ENCODE measurements around the gene TMEM165.
"Not testable (repeated sequence)": the region's sequence is repeated elsewhere in the genome, so short reads cannot be mapped to it uniquely, and the experiment has no call there.

Gene TMEM165

DNA sequence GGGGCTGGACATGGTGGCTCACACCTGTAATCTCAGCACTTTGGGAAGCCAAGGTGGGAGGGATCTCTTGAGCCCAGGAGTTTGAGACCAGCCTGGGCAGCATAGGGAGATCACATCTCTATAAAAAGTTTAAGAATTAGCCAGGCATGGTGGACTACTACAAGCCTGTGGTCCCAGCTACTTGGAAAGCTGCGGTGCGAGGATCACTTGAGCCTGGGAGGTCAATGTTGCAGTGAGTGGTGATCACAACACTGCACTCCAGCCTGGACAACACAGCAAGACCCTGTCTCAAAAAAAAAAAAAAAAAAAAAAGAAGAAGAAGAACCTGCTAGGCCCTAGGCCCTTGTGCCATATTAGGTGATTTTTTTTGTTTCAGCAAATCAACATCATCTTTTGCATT, 37.5 kb upstream of the TMEM165 start:
- no peaks in the 10 kb centered on the region for H3K27me3 Mint-ChIP-seq
- peaks cover 39% of the 10 kb centered on the region for H3K4me1 Mint-ChIP-seq (ENCODE audit: low read depth)
- H3K36me3 Mint-ChIP-seq (ENCODE audit: low read depth): peaks cover 21% of the 10 kb centered on the region
- H3K9me3 Mint-ChIP-seq: peaks cover 12% of the 10 kb centered on the region
- no peak overlapping the region for H3K4me3 Mint-ChIP-seq
- peak overlapping the region; percentile 59 for H3K27ac Mint-ChIP-seq
- intact Hi-C loops (cut with micrococcal nuclease): loop anchor here (10.0 kb wide), 1 partner anchor 387 kb away; no protein-coding TSS in a partner anchor

DNA sequence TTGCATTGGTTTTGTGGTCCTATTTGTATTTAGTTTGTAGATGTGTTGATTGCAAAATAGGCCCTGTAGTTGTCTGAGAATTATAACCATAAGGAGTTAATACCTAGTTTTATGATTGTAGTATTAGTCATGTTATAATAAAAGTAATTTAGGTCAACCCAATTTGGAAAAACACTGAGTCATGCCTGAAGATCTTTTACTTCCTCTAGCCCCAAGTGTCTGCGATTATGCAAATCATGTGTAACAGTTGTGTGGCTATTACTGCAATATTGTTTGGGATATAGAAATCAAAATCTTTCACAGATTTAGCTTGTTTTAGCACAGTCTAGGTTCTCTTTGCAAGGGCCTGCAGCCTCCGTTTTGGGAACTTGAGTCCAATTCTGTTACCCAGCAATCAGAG, 37.1 kb upstream of the TMEM165 start:
- no peaks in the 10 kb centered on the region for H3K27me3 Mint-ChIP-seq
- H3K27ac Mint-ChIP-seq: peak overlapping the region; percentile 59
- intact Hi-C loops (cut with micrococcal nuclease): loop anchor here (10.0 kb wide), 1 partner anchor 386 kb away; no protein-coding TSS in a partner anchor
- H3K9me3 Mint-ChIP-seq: peaks cover 8% of the 10 kb centered on the region
- H3K36me3 Mint-ChIP-seq (ENCODE audit: low read depth): peaks cover 21% of the 10 kb centered on the region
- H3K4me3 Mint-ChIP-seq: no peak overlapping the region
- peaks cover 39% of the 10 kb centered on the region for H3K4me1 Mint-ChIP-seq (ENCODE audit: low read depth)

DNA sequence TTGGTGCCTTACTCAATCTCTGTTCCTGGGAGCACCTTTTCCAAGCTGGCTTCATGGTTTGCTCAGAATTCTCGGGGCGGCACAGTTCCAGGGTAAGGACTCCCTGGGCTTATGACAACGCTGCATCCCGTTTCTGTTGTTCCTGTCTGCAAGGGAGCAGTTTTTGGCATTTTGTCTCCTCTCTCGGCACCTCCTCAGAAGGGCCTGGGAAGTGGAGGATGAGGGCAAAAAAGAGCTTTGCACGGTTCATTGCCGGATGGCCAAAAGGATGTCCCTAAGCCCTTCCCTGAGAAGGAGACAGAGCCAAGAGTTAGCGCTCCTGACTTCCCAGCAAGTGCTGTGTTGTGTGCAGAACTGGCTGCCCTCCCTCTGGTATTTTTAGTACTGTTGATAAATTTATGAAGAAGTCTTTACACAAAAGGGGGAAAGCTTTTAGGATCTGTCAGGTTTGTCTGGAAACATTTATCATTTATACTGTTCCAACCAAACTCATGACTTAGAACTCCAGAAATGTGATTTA, 36.3 kb upstream of the TMEM165 start:
- Mint-ChIP-seq H3K4me1 (ENCODE audit: low read depth) (peaks cover 36% of the 10 kb centered on the region), H3K36me3 (ENCODE audit: low read depth) (peaks cover 24% of the 10 kb centered on the region), H3K27me3 (no peaks in the 10 kb centered on the region), H3K4me3 (no peak overlapping the region), H3K9me3 (peaks cover 4% of the 10 kb centered on the region), H3K27ac (peak overlapping the region; percentile 27)
- intact Hi-C loops (cut with micrococcal nuclease): loop anchor here (10.0 kb wide), 1 partner anchor 385 kb away; no protein-coding TSS in a partner anchor

DNA sequence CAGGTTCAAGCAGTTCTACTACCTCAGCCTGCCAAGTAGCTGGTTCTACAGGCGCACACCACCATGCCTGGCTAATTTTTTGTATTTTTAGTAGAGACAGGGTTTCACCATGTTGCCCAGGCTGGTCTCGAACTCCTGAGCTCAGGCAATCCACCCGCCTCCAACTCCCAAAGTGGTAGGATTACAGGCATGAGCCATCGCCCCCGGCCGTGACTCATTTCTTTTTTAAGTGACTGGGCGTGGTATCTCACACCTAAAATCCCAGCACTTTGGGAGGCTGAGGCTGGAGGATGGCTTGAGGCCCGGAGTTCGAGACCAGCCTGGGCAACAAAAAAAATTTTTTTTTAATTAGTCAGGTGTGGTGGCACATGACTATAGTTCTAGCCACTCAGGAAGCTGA, 32.8 kb upstream of the TMEM165 start:
- H3K27ac Mint-ChIP-seq; H3K4me3 Mint-ChIP-seq; H3K9me3 Mint-ChIP-seq; H3K27me3 Mint-ChIP-seq; intact Hi-C loops (cut with micrococcal nuclease): not testable (repeated sequence)
- Mint-ChIP-seq H3K36me3 (ENCODE audit: low read depth) (peaks cover 33% of the 10 kb centered on the region), H3K4me1 (ENCODE audit: low read depth) (peaks cover 18% of the 10 kb centered on the region)

DNA sequence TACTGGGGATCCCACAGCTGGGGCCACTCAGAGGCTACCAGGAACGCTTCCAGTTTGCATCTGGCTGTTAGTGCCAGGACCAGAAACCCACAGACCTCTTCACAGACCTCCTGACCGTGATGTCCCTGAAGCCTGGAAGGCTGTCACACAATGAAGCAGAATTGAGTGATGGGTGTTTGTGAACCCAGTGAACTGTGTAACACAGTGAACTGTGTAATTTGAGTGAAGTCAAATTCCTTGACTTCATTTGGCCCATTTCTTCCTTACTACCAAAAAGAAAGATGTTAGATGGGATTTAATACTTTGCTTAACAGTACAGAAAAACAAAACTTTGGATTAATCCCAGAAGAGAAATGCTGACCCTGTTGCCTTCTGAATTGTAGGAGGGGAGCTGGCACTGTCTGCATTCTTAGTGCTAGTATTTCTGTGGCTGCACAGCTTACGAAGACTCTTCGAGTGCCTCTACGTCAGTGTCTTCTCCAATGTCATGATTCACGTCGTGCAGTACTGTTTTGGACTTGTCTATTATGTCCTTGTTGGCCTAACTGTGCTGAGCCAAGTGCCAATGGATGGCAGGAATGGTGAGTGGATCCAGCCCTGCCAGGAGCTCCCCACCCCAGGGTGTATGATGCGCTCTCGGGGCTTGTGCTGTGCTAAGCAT, 31.9 kb upstream of the TMEM165 start:
- Mint-ChIP-seq H3K27ac (no peak overlapping the region), H3K4me1 (ENCODE audit: low read depth) (peaks cover 12% of the 10 kb centered on the region), H3K27me3 (no peaks in the 10 kb centered on the region), H3K36me3 (ENCODE audit: low read depth) (peaks cover 40% of the 10 kb centered on the region), H3K4me3 (no peak overlapping the region), H3K9me3 (no peaks in the 10 kb centered on the region)
- intact Hi-C loops (cut with micrococcal nuclease): no loop called here

DNA sequence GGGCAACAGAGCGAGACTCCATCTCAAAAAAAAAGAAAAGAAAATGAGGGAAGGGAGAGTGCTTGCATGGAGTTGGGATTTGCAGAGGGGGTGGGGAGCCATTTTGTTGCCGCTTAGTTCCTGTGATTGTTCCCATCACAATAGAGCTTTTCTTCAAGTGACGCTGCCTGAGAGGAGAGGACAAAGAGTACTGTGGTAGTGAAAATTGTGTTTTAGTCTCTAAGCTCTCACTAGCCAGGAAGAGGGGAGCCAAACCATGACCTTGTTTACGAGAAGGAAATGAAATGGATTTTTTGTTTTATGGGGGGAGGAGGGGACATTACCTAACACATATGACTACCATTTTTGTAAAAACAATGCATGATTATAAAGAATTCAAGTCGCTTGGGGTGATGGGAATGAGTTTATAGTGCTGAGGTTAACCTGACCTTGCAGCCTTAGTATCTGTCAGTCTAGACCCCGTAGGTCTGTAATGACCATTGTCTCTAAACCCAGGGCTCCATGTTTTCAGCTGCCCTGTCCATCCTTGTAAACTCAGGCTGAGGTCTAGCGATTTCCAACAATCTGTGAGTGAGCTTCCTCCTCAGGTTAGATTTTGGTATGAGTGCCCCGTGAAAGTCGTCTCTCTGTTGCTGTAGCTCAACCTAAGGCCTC, 30.9 kb upstream of the TMEM165 start:
- intact Hi-C loops (cut with micrococcal nuclease): no loop called here
- H3K9me3 Mint-ChIP-seq: no peaks in the 10 kb centered on the region
- no peak overlapping the region for H3K27ac Mint-ChIP-seq
- H3K27me3 Mint-ChIP-seq: no peaks in the 10 kb centered on the region
- peaks cover 5% of the 10 kb centered on the region for H3K4me1 Mint-ChIP-seq (ENCODE audit: low read depth)
- H3K4me3 Mint-ChIP-seq: no peak overlapping the region
- H3K36me3 Mint-ChIP-seq (ENCODE audit: low read depth): peaks cover 49% of the 10 kb centered on the region

DNA sequence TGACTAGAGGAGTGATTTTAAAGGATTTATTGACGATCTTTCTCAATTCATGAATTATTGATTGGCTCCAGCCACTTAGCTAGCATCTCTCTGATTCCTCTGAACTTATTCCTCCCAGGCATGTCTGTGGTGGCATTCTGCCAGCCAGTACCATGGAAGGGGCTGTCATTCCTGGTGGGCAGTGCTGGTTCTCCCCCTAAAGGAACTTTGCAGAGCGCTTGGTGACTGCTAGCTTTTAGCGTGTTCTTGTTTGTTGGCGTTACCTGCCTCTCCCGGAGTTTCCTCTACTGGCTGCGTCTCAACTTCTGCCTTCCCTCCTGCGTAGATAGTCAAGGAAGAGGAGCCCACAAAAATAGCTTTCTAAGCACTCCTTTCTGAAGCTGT, 30.4 kb upstream of the TMEM165 start:
- Mint-ChIP-seq H3K27ac (no peak overlapping the region), H3K9me3 (no peaks in the 10 kb centered on the region), H3K36me3 (ENCODE audit: low read depth) (peaks cover 54% of the 10 kb centered on the region), H3K4me1 (ENCODE audit: low read depth) (peaks cover 5% of the 10 kb centered on the region), H3K4me3 (no peak overlapping the region), H3K27me3 (no peaks in the 10 kb centered on the region)
- intact Hi-C loops (cut with micrococcal nuclease): no loop called here

DNA sequence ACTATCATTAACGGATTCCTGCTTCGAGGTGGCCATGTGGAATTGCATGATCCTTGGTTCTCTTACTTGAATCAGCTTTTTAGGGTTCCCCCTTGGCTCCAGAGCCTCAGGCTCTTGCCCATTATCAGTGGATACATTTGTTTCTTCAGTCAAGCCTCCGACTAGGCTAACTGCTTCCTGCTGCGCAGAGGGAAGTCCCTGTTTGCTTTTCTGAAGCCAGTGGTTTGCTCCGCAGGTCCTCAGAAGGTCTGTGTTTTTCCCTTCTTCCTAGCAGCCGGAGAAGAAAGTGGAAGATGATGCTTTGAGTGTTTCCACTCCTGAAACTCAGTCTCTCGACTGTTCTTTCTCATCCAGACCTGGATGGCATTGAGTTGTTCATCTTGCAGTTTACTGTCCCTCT, 29.1 kb upstream of the TMEM165 start:
- Mint-ChIP-seq H3K27me3 (no peaks in the 10 kb centered on the region), H3K4me1 (ENCODE audit: low read depth) (peaks cover 4% of the 10 kb centered on the region), H3K36me3 (ENCODE audit: low read depth) (peaks cover 56% of the 10 kb centered on the region), H3K4me3 (no peak overlapping the region), H3K27ac (no peak overlapping the region), H3K9me3 (no peaks in the 10 kb centered on the region)
- intact Hi-C loops (cut with micrococcal nuclease): no loop called here

DNA sequence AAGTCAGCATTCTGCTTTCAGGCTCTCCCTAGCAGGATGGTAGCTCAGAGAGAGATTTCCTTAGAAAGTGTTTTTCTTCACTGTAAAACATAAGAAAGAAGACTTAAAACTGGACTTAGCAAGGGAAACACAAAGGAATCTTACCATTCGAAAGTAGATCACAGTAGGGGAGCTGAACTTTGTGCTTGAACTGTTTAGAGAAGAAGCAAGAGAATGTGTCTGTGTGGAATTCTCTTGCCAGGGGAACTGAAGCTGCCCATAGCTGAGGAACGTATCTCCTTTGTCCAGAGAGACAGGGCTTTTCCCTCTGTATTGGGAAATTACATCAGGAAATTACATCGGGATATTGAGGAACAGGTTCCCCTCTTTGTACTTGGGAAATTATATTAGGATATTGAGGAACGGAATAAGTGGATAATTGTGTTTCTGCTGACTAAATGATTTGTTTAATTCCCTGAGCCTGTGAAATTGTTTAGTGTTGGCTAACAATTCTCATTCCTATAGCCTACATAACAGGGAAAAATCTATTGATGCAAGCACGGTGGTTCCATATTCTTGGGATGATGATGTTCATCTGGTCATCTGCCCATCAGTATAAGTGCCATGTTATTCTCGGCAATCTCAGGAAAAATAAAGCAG, 28.6 kb upstream of the TMEM165 start:
- intact Hi-C loops (cut with micrococcal nuclease): no loop called here
- Mint-ChIP-seq H3K9me3 (no peaks in the 10 kb centered on the region), H3K27ac (no peak overlapping the region), H3K4me3 (no peak overlapping the region), H3K36me3 (ENCODE audit: low read depth) (peaks cover 56% of the 10 kb centered on the region), H3K27me3 (no peaks in the 10 kb centered on the region), H3K4me1 (ENCODE audit: low read depth) (no peaks in the 10 kb centered on the region)

DNA sequence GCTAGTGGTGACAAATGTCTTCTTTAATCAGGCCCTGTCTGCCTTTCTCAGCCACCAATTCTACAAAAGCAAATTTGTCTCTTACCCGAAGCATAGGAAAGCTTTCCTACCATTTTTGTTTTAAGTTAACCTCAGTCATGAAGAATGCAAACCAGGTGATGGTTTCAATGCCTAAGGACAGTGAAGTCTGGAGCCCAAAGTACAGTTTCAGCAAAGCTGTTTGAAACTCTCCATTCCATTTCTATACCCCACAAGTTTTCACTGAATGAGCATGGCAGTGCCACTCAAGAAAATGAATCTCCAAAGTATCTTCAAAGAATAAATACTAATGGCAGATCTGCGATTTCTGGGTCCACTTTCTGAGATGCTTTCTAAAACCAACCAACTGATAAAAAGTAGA, 25.8 kb upstream of the TMEM165 start:
- peaks cover 43% of the 10 kb centered on the region for H3K36me3 Mint-ChIP-seq (ENCODE audit: low read depth)
- no peak overlapping the region for H3K27ac Mint-ChIP-seq
- intact Hi-C loops (cut with micrococcal nuclease): no loop called here
- H3K9me3 Mint-ChIP-seq: no peaks in the 10 kb centered on the region
- no peaks in the 10 kb centered on the region for H3K27me3 Mint-ChIP-seq
- H3K4me1 Mint-ChIP-seq (ENCODE audit: low read depth): no peaks in the 10 kb centered on the region
- no peak overlapping the region for H3K4me3 Mint-ChIP-seq

DNA sequence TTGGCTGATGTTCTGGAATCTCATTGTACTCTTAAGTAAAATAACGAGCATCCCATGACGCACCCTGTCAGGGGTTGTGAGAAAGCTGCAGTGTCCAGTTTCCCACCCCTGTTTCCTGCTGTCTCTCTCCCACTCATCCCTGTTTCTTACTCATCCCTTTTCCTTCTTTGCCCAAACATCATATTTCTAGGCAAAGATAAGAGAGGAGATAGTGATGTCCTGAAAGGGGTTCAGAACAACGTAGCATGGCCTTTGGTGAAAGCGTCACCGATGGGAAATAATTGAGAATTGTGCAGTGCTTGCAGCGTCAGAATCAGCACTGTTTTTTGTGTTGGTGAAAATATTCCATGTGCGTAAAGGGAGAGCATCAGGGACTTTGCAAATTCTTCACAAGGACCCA, 23.5 kb upstream of the TMEM165 start:
- H3K9me3 Mint-ChIP-seq: no peaks in the 10 kb centered on the region
- no peaks in the 10 kb centered on the region for H3K27me3 Mint-ChIP-seq
- H3K27ac Mint-ChIP-seq: no peak overlapping the region
- no peak overlapping the region for H3K4me3 Mint-ChIP-seq
- no peaks in the 10 kb centered on the region for H3K4me1 Mint-ChIP-seq (ENCODE audit: low read depth)
- peaks cover 35% of the 10 kb centered on the region for H3K36me3 Mint-ChIP-seq (ENCODE audit: low read depth)
- intact Hi-C loops (cut with micrococcal nuclease): no loop called here

DNA sequence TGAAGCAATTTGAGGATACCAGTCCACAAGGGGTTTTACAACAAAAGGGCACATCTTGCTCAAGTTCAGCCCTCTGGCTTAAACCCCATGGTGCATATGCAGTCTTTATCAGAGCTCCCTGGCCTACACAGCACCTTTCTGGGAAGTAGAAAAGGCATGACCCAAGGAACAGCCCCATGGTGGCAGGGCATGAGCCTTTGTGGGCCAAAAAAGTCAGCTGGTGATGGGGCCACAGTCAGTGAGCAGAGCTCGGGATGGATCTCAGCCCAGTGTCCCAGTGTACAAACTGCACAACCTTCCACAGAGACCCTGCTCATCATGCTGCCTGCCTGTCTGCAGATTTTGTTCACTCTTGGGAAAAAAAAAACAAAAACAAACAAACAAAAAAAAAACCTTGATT, 22.3 kb upstream of the TMEM165 start:
- no peaks in the 10 kb centered on the region for H3K9me3 Mint-ChIP-seq
- H3K4me1 Mint-ChIP-seq (ENCODE audit: low read depth): no peaks in the 10 kb centered on the region
- peaks cover 31% of the 10 kb centered on the region for H3K36me3 Mint-ChIP-seq (ENCODE audit: low read depth)
- no peaks in the 10 kb centered on the region for H3K27me3 Mint-ChIP-seq
- intact Hi-C loops (cut with micrococcal nuclease): no loop called here
- no peak overlapping the region for H3K27ac Mint-ChIP-seq
- H3K4me3 Mint-ChIP-seq: no peak overlapping the region

DNA sequence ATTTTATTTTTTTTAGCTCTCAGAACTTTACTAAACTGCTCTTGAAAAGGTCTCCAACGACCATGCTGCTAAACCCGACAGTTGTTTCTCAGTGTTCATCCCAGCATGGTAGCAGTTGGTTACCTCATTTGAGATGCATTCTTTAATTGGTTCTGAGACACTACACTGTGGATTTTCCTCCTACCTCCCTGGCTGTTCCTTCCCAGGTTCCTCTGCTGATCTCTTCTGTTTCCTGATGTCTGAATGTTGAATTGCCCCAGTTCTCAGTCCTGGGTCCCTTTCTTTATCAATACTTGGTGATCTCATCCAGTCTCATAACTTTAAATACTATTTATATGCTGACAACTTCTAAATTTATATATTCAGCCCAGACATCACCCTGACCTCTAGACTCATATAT, 19.1 kb upstream of the TMEM165 start:
- Mint-ChIP-seq H3K9me3 (no peaks in the 10 kb centered on the region), H3K4me1 (ENCODE audit: low read depth) (no peaks in the 10 kb centered on the region), H3K4me3 (no peak overlapping the region), H3K36me3 (ENCODE audit: low read depth) (peaks cover 11% of the 10 kb centered on the region), H3K27me3 (no peaks in the 10 kb centered on the region), H3K27ac (no peak overlapping the region)
- intact Hi-C loops (cut with micrococcal nuclease): no loop called here

Data from dendritic cell treated with granulocyte-macrophage colony-stimulating factor and Interleukin-4, amounts not matched to agents 40 ng/mL and 50 ng/mL, for 4 days (primary cell).